ENCODE measurements around the gene ECEL1. TPM values are rescaled to one million over a fixed set of nuclear protein-coding genes. Genes with fewer than 3 reads are reported as not detected.
"Not testable (repeated sequence)": the region's sequence is repeated elsewhere in the genome, so short reads cannot be mapped to it uniquely, and the experiment has no call there.

Gene ECEL1
- total RNA-seq, 4 donors from 2014 or later: 1.9 to 10.8 TPM; not detected in 2

- H3K36me3 ChIP-seq: no peaks in the 10 kb centered on the region
- H3K27ac ChIP-seq: no peak overlapping the region
- no peak overlapping the region for H3K4me3 ChIP-seq
- TF ChIP-seq POLR2A (IDR thresholded peaks at IDR 0.05) (no peak), CTCF (IDR thresholded peaks at IDR 0.05) (no peak)
- H3K27me3 ChIP-seq: no peaks in the 10 kb centered on the region
- no peaks in the 10 kb centered on the region for H3K4me1 ChIP-seq
- no peaks in the 10 kb centered on the region for H3K9me3 ChIP-seq
- intact Hi-C loops (cut with DNase I; ENCODE audit: low total_unique reads): no loop called here
- DNase-seq: no peak
These were observed 52.9 kb downstream of the ECEL1 start for GRCh38 chr2:232434563-232435374.

- no peak for DNase-seq
- Histone ChIP-seq H3K27me3 (no peaks in the 10 kb centered on the region), H3K9me3 (no peaks in the 10 kb centered on the region), H3K36me3 (no peaks in the 10 kb centered on the region), H3K4me1 (no peaks in the 10 kb centered on the region), H3K27ac (no peak overlapping the region), H3K4me3 (no peak overlapping the region)
- TF ChIP-seq POLR2A (IDR thresholded peaks at IDR 0.05) (no peak), CTCF (IDR thresholded peaks at IDR 0.05) (no peak)
- intact Hi-C loops (cut with DNase I; ENCODE audit: low total_unique reads): no loop called here
These were observed 53.5 kb downstream of the ECEL1 start for GRCh38 chr2:232434091-232434490.

GRCh38 chr2:232433622-232434021 is 54.0 kb downstream of the ECEL1 start:
- DNase-seq; H3K27ac ChIP-seq; H3K36me3 ChIP-seq; H3K4me1 ChIP-seq; H3K4me3 ChIP-seq; intact Hi-C loops (cut with DNase I; ENCODE audit: low total_unique reads); H3K9me3 ChIP-seq; H3K27me3 ChIP-seq: not testable (repeated sequence)

- H3K36me3 ChIP-seq: no peaks in the 10 kb centered on the region
- H3K4me1 ChIP-seq: no peaks in the 10 kb centered on the region
- no peak overlapping the region for H3K4me3 ChIP-seq
- intact Hi-C loops (cut with DNase I; ENCODE audit: low total_unique reads): no loop called here
- no peak for DNase-seq
- no peak for TF ChIP-seq POLR2A (IDR thresholded peaks at IDR 0.05)
- TF ChIP-seq CTCF (IDR thresholded peaks at IDR 0.05): no peak
- H3K27ac ChIP-seq: no peak overlapping the region
- no peaks in the 10 kb centered on the region for H3K27me3 ChIP-seq
- no peaks in the 10 kb centered on the region for H3K9me3 ChIP-seq
These were observed 54.9 kb downstream of the ECEL1 start for GRCh38 chr2:232432598-232433184.

- no peak for DNase-seq
- TF ChIP-seq CTCF (IDR thresholded peaks at IDR 0.05): no peak
- TF ChIP-seq POLR2A (IDR thresholded peaks at IDR 0.05): no peak
- intact Hi-C loops (cut with DNase I; ENCODE audit: low total_unique reads): no loop called here
- Histone ChIP-seq H3K36me3 (no peaks in the 10 kb centered on the region), H3K4me1 (no peaks in the 10 kb centered on the region), H3K4me3 (no peak overlapping the region), H3K27ac (no peak overlapping the region), H3K9me3 (no peaks in the 10 kb centered on the region), H3K27me3 (no peaks in the 10 kb centered on the region)
These were observed 55.7 kb downstream of the ECEL1 start for GRCh38 chr2:232431705-232432590.

Other genes with a start within 250 kb of the ECEL1 start
- under 1 TPM in 1 of 4 donors, not detected in 3; 0.62 TPM for gene ALPP, start 109.1 kb downstream of the ECEL1 start, total RNA-seq
- gene ALPG, start 81.0 kb downstream of the ECEL1 start, total RNA-seq: not detected
- not detected for gene ALPI, start 31.7 kb downstream of the ECEL1 start, total RNA-seq
- not detected for gene PRSS56, start 32.6 kb upstream of the ECEL1 start, total RNA-seq
- gene CHRND, start 38.3 kb upstream of the ECEL1 start, total RNA-seq: not detected
- not detected for gene CHRNG, start 51.9 kb upstream of the ECEL1 start, total RNA-seq
- gene TIGD1, start 62.7 kb upstream of the ECEL1 start, total RNA-seq: 1 to 10 TPM; 4.6 to 8.5 (median 5.0) TPM
- gene EIF4E2, start 62.9 kb upstream of the ECEL1 start, total RNA-seq: 100 to 1,000 TPM in 1 of 4 donors, 10 to 100 TPM in 3; 24.3 to 195 (median 56.6) TPM
- 100 to 1,000 TPM in 1 of 4 donors, 10 to 100 TPM in 2, 1 to 10 TPM in 1; 8.5 to 102 (median 38.1) TPM for gene EFHD1, start 145.8 kb upstream of the ECEL1 start, total RNA-seq
- gene GIGYF2, start 209.5 kb upstream of the ECEL1 start, total RNA-seq: 100 to 1,000 TPM in 2 of 4 donors, 10 to 100 TPM in 2; 16.5 to 125 (median 97.3) TPM

Data from uterus (tissue), 4 donors.